GM18861 (cell line): ENCODE measurements around the gene FASTKD3.

Experiments used
- ATAC-seq: cut with Tn5 transposase; IDR thresholded peaks from one replicate; pipeline ENCODE4 v1.9.1; 2021; ENCODE audit not compliant: unreplicated experiment

The FASTKD3 gene

GRCh38 chr5:7881816-7882215 is 13.0 kb upstream of the FASTKD3 start:
- no peak for ATAC-seq

GRCh38 chr5:7881091-7881490 is 12.3 kb upstream of the FASTKD3 start:
- no peak for ATAC-seq

GRCh38 chr5:7878381-7878873 is 9.6 kb upstream of the FASTKD3 start:
- peak; percentile 99 for ATAC-seq

GRCh38 chr5:7877851-7878250 is 9.0 kb upstream of the FASTKD3 start:
- no peak for ATAC-seq

- ATAC-seq: peak; percentile 31
Measured at GRCh38 chr5:7876867-7877266, 8.0 kb upstream of the FASTKD3 start.

GRCh38 chr5:7875151-7875550 is 6.3 kb upstream of the FASTKD3 start:
- ATAC-seq: no peak

GRCh38 chr5:7874639-7875038 is 5.8 kb upstream of the FASTKD3 start:
- no peak for ATAC-seq

GRCh38 chr5:7873216-7873615 is 4.4 kb upstream of the FASTKD3 start:
- ATAC-seq: no peak

- ATAC-seq: no peak
Measured at GRCh38 chr5:7872517-7873130, 3.8 kb upstream of the FASTKD3 start.

- ATAC-seq: no peak
Measured at GRCh38 chr5:7871653-7872052, 2.8 kb upstream of the FASTKD3 start.

GRCh38 chr5:7869474-7870136 is 774 bp upstream of the FASTKD3 start:
- no peak for ATAC-seq

- no peak for ATAC-seq
Measured at GRCh38 chr5:7868427-7868772, 431 bp downstream of the FASTKD3 start.

- no peak for ATAC-seq
Measured at GRCh38 chr5:7867260-7867659, 1.6 kb downstream of the FASTKD3 start.

GRCh38 chr5:7866196-7866595 is 2.6 kb downstream of the FASTKD3 start:
- ATAC-seq: no peak

GRCh38 chr5:7857926-7858632 is 10.8 kb downstream of the FASTKD3 start:
- no peak for ATAC-seq

- no peak for ATAC-seq
Measured at GRCh38 chr5:7857361-7857760, 11.5 kb downstream of the FASTKD3 start.

GRCh38 chr5:7856855-7857254 is 12.0 kb downstream of the FASTKD3 start:
- no peak for ATAC-seq

- ATAC-seq: no peak
Measured at GRCh38 chr5:7855611-7856010, 13.2 kb downstream of the FASTKD3 start.

- ATAC-seq: no peak
Measured at GRCh38 chr5:7852988-7853387, 15.8 kb downstream of the FASTKD3 start.

GRCh38 chr5:7852542-7852941 is 16.3 kb downstream of the FASTKD3 start:
- no peak for ATAC-seq

- no peak for ATAC-seq
Measured at GRCh38 chr5:7851617-7852289, 17.1 kb downstream of the FASTKD3 start.

GRCh38 chr5:7851240-7851592 is 17.6 kb downstream of the FASTKD3 start:
- no peak for ATAC-seq
